Stimulated activated CD8-positive, alpha-beta memory T cell treated with anti-CD3 and anti-CD28 coated beads, Interleukin-2, amount 100 ng/mL, for 1 hour (primary cell): ENCODE results near the gene TACC2.
"Not testable (repeated sequence)": the region's sequence is repeated elsewhere in the genome, so short reads cannot be mapped to it uniquely, and the experiment has no call there.

Experiments
- DNase-seq, 2 donors: peaks; one replicate each; pipeline ENCODE4 v3.0.0-alpha.2; 2020; ENCODE audit warnings: low read depth in 2 of 2

TACC2 gene

GRCh38 chr10:122089311-122090017, 100.5 kb downstream of the TACC2 start:
- DNase-seq: no peak

GRCh38 chr10:122091722-122092121, 102.8 kb downstream of the TACC2 start:
- no peak for DNase-seq

GRCh38 chr10:122093076-122093475, 104.1 kb downstream of the TACC2 start:
- DNase-seq: no peak

- DNase-seq: not testable (repeated sequence)
These were observed 107.2 kb downstream of the TACC2 start for GRCh38 chr10:122096181-122096580.

GRCh38 chr10:122096705-122097104, 107.7 kb downstream of the TACC2 start:
- DNase-seq: no peak

GRCh38 chr10:122097935-122098334, 109.0 kb downstream of the TACC2 start:
- no peak for DNase-seq

GRCh38 chr10:122098924-122099323, 110.0 kb downstream of the TACC2 start:
- no peak for DNase-seq

- no peak for DNase-seq
These were observed 110.6 kb downstream of the TACC2 start for GRCh38 chr10:122099562-122099961.

- DNase-seq: no peak
These were observed 113.3 kb downstream of the TACC2 start for GRCh38 chr10:122102146-122102868.

- no peak for DNase-seq
These were observed 114.0 kb downstream of the TACC2 start for GRCh38 chr10:122102869-122103525.

- DNase-seq: no peak
These were observed 114.6 kb downstream of the TACC2 start for GRCh38 chr10:122103592-122103991.

GRCh38 chr10:122108786-122109185, 119.8 kb downstream of the TACC2 start:
- not testable (repeated sequence) for DNase-seq

- DNase-seq: no peak
These were observed 123.2 kb downstream of the TACC2 start for GRCh38 chr10:122112021-122112616.

GRCh38 chr10:122112625-122113160, 123.7 kb downstream of the TACC2 start:
- DNase-seq: no peak

GRCh38 chr10:122113161-122113944, 124.4 kb downstream of the TACC2 start:
- DNase-seq: no peak

GRCh38 chr10:122113945-122114747, 125.2 kb downstream of the TACC2 start:
- no peak for DNase-seq

GRCh38 chr10:122115874-122116273, 126.9 kb downstream of the TACC2 start:
- DNase-seq: no peak

- no peak for DNase-seq
These were observed 127.4 kb downstream of the TACC2 start for GRCh38 chr10:122116331-122116730.

- no peak for DNase-seq
These were observed 128.5 kb downstream of the TACC2 start for GRCh38 chr10:122117475-122117874.

GRCh38 chr10:122120008-122120744, 131.2 kb downstream of the TACC2 start:
- no peak for DNase-seq
